EH (cell line): ENCODE results near the gene TNK1.

Source experiments
- DNase-seq: peaks from one replicate; pipeline ENCODE4 v3.0.0-alpha.2; 2015; ENCODE audit warnings: low read depth

TNK1 gene

GRCh38 chr17:7435676-7436555 is 55.0 kb downstream of the TNK1 start:
- peak; percentile 28 for DNase-seq

- peak; percentile 79 for DNase-seq
These were observed 55.9 kb downstream of the TNK1 start for GRCh38 chr17:7436556-7437368.

- no peak for DNase-seq
These were observed 56.5 kb downstream of the TNK1 start for GRCh38 chr17:7437369-7437863.

GRCh38 chr17:7437950-7438614 is 57.2 kb downstream of the TNK1 start:
- DNase-seq, result no peak

- no peak for DNase-seq
These were observed 58.0 kb downstream of the TNK1 start for GRCh38 chr17:7438656-7439460.
